Hepatocyte (in vitro differentiated cells): ENCODE measurements around the gene PTPRN2. TPM values are rescaled to one million over a fixed set of nuclear protein-coding genes. Genes with fewer than 3 reads are reported as not detected.

Experiments used
- DNase-seq: peaks from one replicate; pipeline ENCODE4 v3.0.0-alpha.2; 2016; ENCODE audit warnings: low spot score
- H2AFZ ChIP-seq: fragments of 200-600 bp; sonication (generic); 2 replicates; pipeline ENCODE4 v1.6.0; 2016; ENCODE audit warnings: antibody characterized with exemption, mild to moderate bottlenecking
- H3K27ac ChIP-seq: fragments of 200-600 bp; sonication (generic); 2 replicates; pipeline ENCODE4 v1.5.1; 2016; ENCODE audit warnings: mild to moderate bottlenecking
- H3K27me3 ChIP-seq: fragments of 200-600 bp; sonication (generic); 2 replicates; pipeline ENCODE4 v1.6.1; 2016
- H3K36me3 ChIP-seq: fragments of 200-600 bp; sonication (generic); replicated peaks from 2 replicates; pipeline ENCODE4 v1.5.1; 2016; ENCODE audit warnings: low read depth; ENCODE audit not compliant: insufficient read depth
- H3K4me1 ChIP-seq: fragments of 200-600 bp; sonication (generic); 2 replicates; pipeline ENCODE4 v1.5.1; 2016; ENCODE audit warnings: mild to moderate bottlenecking, moderate library complexity; ENCODE audit not compliant: insufficient read depth
- H3K4me2 ChIP-seq: fragments of 200-600 bp; sonication (generic); 2 replicates; pipeline ENCODE4 v1.6.0; 2016
- H3K4me3 ChIP-seq: fragments of 200-600 bp; sonication (generic); 2 replicates; pipeline ENCODE4 v1.5.1; 2016; ENCODE audit warnings: mild to moderate bottlenecking
- H3K79me2 ChIP-seq: fragments of 200-600 bp; sonication (generic); 2 replicates; pipeline ENCODE4 v1.6.0; 2017; ENCODE audit warnings: mild to moderate bottlenecking
- H3K9me2 ChIP-seq: fragments of 200-600 bp; sonication (generic); replicated peaks from 2 replicates; pipeline ENCODE4 v1.6.0; 2017; ENCODE audit warnings: mild to moderate bottlenecking; ENCODE audit not compliant: insufficient read depth
- H3K9me3 ChIP-seq: fragments of 200-600 bp; sonication (generic); 2 replicates; pipeline ENCODE4 v1.5.1; 2016; ENCODE audit warnings: low read depth, mild to moderate bottlenecking
- H4K20me1 ChIP-seq: fragments of 200-600 bp; sonication (generic); 2 replicates; pipeline ENCODE4 v1.6.0; 2016; ENCODE audit warnings: mild to moderate bottlenecking; ENCODE audit not compliant: insufficient read depth, poor library complexity, severe bottlenecking
- EZH2 ChIP-seq: fragments of 200-600 bp; sonication (generic); IDR thresholded peaks from 2 replicates; pipeline ENCODE4 v1.6.1; 2016; ENCODE audit warnings: antibody characterized with exemption, mild to moderate bottlenecking, borderline replicate concordance
- EZH2phosphoT487 ChIP-seq: fragments of 200-600 bp; sonication (generic); IDR thresholded peaks from one replicate; pipeline ENCODE4 v1.6.1; 2018; ENCODE audit warnings: antibody characterized with exemption, mild to moderate bottlenecking, low read depth, moderate library complexity; ENCODE audit not compliant: unreplicated experiment, severe bottlenecking
- WGBS: methylation state at CpG from one replicate; pipeline ENCODE4 v1.1.6; 2016; ENCODE audit warnings: low lambda C conversion rate; ENCODE audit errors: missing lambda C conversion rate; 5-methylcytosine and 5-hydroxymethylcytosine counted together
- polyA plus RNA-seq: library from polyadenylated mRNA; unstranded; fragments of >200 nt; fragmentation: Nextera tagmentation; extraction: Ambion mirVana; gene quantifications from 2 replicates; pipeline ENCODE4 v1.2.1, GENCODE V29; 2016
- total RNA-seq: library from RNA; depleted of rRNA; stranded (reverse); fragments of >200 nt; gene quantifications from 2 replicates; pipeline ENCODE4 v1.2.3, GENCODE V29; 2014
- TF ChIP-seq, protein P1 (sequence below): fragments of 200-600 bp; sonication (generic); IDR thresholded peaks from 2 replicates; pipeline ENCODE4 v1.5.1; 2016; ENCODE audit warnings: antibody characterized with exemption, mild to moderate bottlenecking; ENCODE audit not compliant: poor library complexity

The PTPRN2 gene
- total and polyA plus RNA-seq, 2 experiments from 2014 or later: 2.1 to 3.3 TPM

DNA sequence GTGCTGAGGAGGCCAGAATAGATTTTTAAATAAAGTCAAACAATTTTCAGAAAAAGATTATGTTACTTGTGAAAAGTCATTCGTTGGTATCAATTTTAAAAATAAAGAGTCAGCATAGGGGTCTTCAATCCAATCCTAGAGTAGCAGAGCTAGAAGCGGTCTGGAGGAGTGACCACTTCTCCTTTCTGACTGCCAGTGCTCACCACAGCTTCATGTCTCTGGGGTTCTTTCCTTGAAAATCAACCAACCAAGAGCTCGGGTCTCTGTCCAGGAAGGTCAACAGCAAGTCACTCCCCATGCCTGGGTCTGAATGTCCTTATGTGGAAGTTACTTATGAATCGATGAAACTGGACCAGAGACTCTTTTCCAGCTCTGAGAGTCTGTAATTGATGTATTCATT lies 14.3 kb downstream of the PTPRN2 start:
- 83% methylated on average over 4 of the region's 4 CpGs for WGBS
- H3K4me1 ChIP-seq: no peaks in the 10 kb centered on the region

DNA sequence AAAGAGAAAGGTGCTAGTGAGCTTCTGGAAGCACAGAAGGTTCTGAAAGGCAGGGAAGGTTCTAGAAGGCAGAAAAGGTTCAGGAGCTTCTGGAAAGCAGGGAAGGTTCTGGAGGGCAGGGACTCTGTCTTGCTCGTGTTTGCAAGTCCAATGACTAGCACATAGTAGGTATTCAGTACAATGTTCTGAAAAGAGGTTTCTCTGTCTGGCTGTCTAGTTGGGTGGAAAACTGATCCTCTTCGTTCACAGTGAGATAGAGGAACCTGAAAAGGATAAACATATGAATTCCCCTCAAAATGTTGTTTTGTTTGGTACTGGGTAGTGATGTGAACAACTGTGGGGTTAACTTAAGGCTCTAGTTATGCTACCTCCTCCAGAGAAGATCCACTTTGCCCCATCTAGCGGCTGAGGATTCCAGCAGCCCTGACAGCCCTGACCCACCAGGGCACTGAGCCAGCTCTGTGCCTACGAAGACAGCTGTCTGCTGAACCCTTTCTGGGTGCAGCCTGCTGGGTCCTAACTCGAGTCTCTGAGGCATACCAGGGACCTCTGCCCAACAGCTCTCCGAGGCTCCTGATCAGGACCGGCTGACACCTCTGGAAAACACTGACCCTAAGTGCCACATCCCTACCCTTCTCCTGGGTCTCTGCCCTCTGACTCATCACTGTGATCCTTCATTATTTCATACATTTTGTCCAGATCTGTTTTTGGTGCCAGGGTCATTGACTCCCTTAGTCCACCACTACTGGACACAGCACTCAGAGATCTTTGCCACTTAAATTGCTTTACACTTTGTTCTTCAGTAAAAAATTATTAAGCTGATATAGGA lies 15.4 kb downstream of the PTPRN2 start:
- no peaks in the 10 kb centered on the region for H3K79me2 ChIP-seq
- TF ChIP-seq EZH2: no peak
- TF ChIP-seq, protein P1, sequence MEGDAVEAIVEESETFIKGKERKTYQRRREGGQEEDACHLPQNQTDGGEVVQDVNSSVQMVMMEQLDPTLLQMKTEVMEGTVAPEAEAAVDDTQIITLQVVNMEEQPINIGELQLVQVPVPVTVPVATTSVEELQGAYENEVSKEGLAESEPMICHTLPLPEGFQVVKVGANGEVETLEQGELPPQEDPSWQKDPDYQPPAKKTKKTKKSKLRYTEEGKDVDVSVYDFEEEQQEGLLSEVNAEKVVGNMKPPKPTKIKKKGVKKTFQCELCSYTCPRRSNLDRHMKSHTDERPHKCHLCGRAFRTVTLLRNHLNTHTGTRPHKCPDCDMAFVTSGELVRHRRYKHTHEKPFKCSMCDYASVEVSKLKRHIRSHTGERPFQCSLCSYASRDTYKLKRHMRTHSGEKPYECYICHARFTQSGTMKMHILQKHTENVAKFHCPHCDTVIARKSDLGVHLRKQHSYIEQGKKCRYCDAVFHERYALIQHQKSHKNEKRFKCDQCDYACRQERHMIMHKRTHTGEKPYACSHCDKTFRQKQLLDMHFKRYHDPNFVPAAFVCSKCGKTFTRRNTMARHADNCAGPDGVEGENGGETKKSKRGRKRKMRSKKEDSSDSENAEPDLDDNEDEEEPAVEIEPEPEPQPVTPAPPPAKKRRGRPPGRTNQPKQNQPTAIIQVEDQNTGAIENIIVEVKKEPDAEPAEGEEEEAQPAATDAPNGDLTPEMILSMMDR: peak; percentile 13
- WGBS: 63% methylated on average over 7 of the region's 7 CpGs

More for the DNA sequence above, 14.3 kb downstream of the PTPRN2 start:
- H4K20me1 ChIP-seq: no peaks in the 10 kb centered on the region
- H3K9me3 ChIP-seq: no peaks in the 10 kb centered on the region
- H3K9me2 ChIP-seq: no peaks in the 10 kb centered on the region
- H3K4me2 ChIP-seq: no peak overlapping the region
- TF ChIP-seq EZH2phosphoT487: no peak
- no peak for TF ChIP-seq EZH2
- TF ChIP-seq, protein P1: no peak
- H3K27ac ChIP-seq: no peak overlapping the region
- no peak for DNase-seq
- no peaks in the 10 kb centered on the region for H3K36me3 ChIP-seq
- H3K79me2 ChIP-seq: no peaks in the 10 kb centered on the region
- no peak overlapping the region for H2AFZ ChIP-seq
- peaks cover 33% of the 10 kb centered on the region for H3K27me3 ChIP-seq
- H3K4me3 ChIP-seq: no peak overlapping the region

DNA sequence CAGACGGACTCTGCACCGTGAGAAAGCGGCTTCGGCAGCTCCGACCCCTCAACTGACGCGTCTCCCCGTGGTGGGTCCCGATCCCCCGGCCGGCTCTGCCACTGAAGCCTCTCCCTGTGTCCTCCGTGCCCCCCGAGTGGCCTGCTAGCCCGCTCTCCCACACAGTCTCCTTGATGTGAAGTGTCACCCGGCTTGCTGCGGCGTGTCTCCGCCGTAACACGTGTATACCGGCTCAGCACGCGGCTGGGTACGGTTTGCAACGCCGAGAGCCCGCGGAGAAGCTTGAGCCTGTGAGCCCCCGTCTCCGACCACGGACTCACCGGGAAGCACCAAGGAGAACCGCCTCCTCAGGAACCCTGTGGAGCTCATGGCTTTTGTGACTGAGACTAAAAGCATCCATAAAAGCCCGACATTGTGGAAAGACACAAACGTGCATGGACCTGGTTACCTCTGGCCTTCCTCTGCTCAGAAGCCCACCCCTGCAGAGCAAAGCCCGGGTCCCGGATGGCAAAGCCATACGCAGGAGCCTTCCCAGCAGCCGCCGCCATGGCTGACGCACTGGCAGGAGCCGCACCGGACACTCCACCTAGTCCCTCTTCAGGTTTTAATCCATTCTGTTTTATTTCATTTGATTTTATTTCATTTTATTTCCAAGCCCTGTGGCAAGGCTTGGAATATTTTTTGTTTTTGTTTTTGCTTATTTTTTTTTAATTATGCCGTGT lies 17.0 kb downstream of the PTPRN2 start:
- Histone ChIP-seq H3K9me2 (no peaks in the 10 kb centered on the region), H3K4me2 (no peak overlapping the region), H3K79me2 (no peaks in the 10 kb centered on the region), H4K20me1 (no peaks in the 10 kb centered on the region), H3K27ac (no peak overlapping the region), H3K4me3 (no peak overlapping the region), H3K4me1 (no peaks in the 10 kb centered on the region), H3K27me3 (peaks cover 36% of the 10 kb centered on the region), H3K36me3 (no peaks in the 10 kb centered on the region), H3K9me3 (no peaks in the 10 kb centered on the region), H2AFZ (no peak overlapping the region)
- DNase-seq: no peak
- 90% methylated on average over 44 of the region's 44 CpGs for WGBS
- TF ChIP-seq EZH2phosphoT487: no peak
- TF ChIP-seq EZH2: no peak
- TF ChIP-seq, protein P1: no peak

More for the DNA sequence above, 15.4 kb downstream of the PTPRN2 start:
- Histone ChIP-seq H3K27ac (no peak overlapping the region), H3K27me3 (peaks cover 36% of the 10 kb centered on the region), H2AFZ (no peak overlapping the region), H3K36me3 (no peaks in the 10 kb centered on the region), H3K4me3 (no peak overlapping the region), H3K4me2 (no peak overlapping the region), H3K9me3 (no peaks in the 10 kb centered on the region), H4K20me1 (no peaks in the 10 kb centered on the region), H3K4me1 (no peaks in the 10 kb centered on the region), H3K9me2 (no peaks in the 10 kb centered on the region)
- DNase-seq: no peak
